ENCODE results near the gene CNPY4.

CNPY4 gene

GRCh38 chr7:100148559-100149328, 29.3 kb downstream of the CNPY4 start, which contains the start of gene LAMTOR4:
Gene LAMTOR4 (plus strand): TSS chr7:100148918. CDS start chr7:100148973, 55 bp downstream.
- DNase-seq (ENCODE audit: low read depth): peak; percentile 94

- no peak for DNase-seq (ENCODE audit: low read depth)
Observed at GRCh38 chr7:100152404-100152803, 33.0 kb downstream of the CNPY4 start.

DNA sequence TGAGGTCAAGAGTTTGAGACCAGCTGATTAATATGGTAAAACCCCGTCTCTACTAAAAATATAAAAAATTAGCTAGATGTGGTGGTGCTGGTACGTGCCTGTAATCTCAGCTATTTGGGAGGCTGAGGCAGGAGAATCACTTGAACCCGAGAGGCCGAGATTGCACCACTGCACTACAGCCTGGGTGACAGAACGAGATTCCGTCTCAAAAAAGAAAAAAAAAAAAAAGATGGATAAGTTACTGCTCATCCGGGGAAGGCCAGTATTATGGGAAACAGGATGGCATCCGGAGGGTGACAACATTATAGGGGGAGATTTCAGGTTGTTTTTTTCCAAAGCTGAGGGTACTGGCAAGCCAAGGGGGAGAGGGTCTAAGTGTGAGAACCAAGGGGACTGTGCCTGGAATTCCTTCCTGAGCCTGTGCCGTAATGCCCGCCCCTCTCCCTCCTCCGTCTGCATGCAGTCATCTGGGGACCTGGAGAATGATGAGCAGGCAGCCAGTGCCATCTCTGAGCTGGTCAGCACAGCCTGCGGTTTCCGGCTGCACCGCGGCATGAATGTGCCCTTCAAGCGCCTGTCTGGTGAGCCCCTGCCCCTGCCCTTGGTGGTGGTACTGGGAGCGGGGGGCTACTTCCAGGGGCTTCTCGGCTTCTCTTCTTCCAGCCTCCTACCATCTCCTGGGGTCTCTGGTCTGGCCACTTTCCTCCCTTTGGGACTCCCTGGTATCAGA, 33.7 kb downstream of the CNPY4 start:
- DNase-seq (ENCODE audit: low read depth): no peak

GRCh38 chr7:100153708-100154535, 34.5 kb downstream of the CNPY4 start:
- no peak for DNase-seq (ENCODE audit: low read depth)

DNA sequence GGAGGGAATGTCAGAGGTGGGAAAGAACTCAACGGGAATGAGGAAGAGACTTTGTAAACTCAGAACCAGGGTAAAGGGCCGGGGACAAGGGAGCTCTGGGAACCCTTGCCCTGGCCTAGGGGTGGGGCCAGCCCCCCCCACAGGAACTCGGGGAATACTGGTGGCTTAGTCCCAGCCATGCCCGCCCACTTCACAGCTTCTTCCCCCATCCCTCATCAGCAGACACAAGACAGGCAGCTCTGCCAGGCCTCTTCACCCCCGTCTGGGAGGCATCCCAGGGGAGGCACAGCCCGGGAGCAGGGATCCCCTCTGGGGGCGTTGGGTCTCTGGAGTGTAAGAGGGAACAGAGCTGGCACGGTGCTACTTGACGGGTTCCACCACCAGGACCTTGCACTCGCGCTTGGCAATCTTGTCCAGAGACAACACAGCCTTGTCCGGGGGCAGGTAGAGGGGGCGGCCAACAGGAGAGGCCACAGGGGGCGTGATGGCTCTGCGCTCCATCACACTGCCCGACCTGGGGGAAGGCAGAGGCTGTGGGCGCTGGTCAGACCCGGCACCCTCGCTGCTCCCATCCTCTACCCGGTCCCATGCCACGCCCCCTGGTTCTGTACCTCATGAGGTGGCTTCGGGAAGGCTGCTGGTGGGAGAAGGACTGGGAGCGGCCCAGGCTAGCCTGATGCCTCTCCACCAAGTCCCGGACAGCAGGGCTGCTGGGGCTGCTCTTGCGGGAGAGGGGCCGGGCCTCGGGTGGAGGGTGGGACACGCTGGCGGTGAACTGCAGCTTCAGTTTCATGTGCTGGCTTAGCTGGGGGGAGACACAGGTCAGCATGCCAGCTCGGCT, 35.4 kb downstream of the CNPY4 start:
- no peak for DNase-seq (ENCODE audit: low read depth)

GRCh38 chr7:100155553-100156317, 36.3 kb downstream of the CNPY4 start:
- DNase-seq (ENCODE audit: low read depth): no peak

DNA sequence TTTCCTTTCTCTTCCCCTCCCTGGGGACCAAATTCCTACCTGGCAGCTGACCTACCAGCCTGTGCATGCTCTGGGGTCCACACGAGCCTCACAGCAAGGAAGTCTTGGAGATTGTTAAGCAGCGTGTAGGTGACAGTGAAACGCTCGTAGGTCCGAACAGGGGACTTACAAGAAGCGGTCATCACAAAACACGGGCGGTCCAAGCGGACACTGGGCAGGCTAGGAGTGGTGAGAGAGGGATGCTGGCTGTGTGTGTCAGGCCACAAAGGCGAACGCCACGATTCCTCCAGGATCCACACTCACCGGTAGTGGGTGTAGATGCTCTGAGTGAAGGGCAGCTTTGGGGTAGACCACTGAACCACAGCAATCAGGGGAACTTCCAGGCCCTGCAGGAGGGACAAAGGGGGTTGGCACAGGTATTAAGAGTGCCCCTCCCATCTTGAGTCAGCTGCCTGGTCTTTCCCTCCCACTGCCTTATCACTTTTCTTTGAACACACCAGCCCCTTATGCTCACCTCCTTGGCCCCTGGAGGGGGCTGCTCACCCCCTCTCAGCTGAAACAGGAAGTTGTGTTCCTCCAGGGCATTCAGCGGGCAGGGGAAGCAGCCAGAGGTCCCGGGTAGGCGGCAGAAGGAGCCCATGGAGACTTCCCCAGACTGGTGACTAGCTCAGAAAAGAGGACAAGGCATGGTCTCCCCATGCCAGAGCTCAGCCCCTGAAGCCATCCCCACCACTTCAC, 37.1 kb downstream of the CNPY4 start:
- DNase-seq (ENCODE audit: low read depth): no peak

DNA sequence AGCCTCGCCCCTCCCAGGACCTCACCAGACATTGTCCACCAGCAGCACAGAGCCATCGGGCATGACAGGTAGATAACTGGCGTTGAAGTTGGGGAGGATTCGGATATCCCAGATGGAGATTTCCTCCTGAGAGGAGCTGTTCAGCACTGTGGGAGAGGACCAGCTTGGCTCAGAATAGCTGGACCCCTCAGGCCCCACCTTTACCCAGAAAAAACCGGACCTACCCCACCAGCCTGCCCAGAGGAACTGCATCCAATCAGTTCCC, 37.6 kb downstream of the CNPY4 start:
- no peak for DNase-seq (ENCODE audit: low read depth)

GRCh38 chr7:100157334-100158228, 38.1 kb downstream of the CNPY4 start:
- DNase-seq (ENCODE audit: low read depth): no peak

DNA sequence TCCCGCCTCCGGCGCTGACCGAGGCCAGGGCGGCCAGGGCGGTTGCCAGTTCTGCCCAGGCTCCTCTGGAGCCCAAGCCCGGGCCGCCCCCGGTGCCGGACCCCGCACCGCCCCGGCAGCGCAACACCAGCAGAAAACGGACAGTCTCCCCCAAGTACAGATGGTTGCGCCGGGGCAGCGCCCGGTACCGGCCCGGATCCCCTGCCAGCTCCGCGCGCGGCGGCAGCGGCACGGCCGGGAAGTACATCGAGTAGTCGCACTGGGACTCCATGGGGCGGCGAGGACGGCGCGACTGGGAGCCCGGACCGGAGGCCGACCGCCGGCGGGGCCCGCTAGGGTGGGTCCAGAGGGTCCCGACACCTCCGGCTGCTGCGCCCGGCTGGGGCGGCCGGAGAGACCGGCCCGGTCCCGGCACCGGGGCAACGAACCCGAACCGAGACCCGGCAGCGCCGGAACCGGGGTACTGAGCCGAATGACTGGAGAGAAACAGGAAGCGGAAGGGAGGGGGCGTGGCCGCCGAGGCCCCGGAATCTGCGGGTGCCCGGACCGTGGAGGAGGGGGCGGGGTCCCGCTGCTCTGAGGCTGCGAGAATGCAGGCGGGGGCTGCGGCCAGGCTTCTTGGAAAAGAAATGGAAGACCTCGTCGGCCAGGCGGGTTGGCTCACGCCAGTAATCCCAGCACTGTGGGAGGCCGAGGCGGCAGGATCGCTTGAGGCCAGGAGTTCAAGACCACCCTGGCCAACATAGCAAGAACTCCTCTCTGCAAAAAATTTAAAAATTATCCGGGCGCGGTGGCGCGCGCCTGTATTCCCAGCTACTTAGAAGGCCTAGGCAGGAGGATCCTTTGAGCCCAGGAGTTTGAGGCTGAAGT, 39.0 kb downstream of the CNPY4 start, which contains the start of gene TRAPPC14:
TSS of gene TRAPPC14 (minus strand) at position 495 of the 870 bp plus-strand sequence. CDS start at position 271, 224 bp downstream.
- peak; percentile 90 for DNase-seq (ENCODE audit: low read depth)

DNA sequence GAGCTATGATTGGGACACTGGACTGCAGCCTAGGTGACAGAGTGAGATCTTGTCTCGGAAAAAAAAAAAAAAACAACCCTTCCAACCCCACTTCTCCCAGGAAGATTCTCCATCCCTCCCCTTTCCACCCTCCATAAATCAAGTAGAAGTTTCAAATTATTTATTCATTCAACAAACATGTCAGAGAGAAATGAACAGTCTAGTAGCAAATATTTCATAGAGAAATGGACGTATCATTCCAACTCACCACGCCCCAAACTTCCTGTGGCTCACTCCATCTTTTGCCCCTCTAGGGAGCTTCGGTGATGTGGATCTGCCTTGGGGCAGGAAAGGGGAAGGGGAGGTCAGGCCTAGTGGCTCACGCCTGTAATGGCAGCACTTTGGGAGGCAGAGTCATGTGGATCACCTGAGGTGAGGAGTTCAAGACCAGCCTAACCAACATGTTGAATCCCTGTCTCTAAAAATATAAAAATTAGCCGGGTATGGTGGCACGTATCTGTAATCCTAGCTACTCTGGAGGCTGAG, 39.7 kb downstream of the CNPY4 start:
- no peak for DNase-seq (ENCODE audit: low read depth)

DNA sequence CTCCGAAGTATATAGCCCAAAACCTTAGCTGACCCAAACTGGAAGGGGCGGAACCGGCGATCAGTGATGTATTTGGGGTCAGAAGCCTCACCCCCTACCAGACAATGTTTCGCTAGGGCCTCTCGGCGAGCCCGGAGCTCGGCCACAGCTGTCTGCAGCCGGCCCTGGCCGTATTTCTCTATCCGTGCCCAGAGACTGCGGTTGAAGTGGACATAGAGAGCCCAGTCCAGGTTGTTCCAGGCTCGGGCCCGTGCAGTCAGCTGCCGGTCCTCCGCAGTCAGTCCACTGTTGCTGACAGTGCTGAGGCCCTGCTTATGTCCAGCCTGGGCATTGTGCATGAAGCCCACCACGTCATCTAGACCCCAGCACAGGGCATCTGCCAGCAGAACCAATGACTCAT, 40.6 kb downstream of the CNPY4 start:
- DNase-seq (ENCODE audit: low read depth): no peak

GRCh38 chr7:100163006-100163531, 43.6 kb downstream of the CNPY4 start:
- no peak for DNase-seq (ENCODE audit: low read depth)

GRCh38 chr7:100163871-100164270, 44.4 kb downstream of the CNPY4 start:
- no peak for DNase-seq (ENCODE audit: low read depth)

- no peak for DNase-seq (ENCODE audit: low read depth)
Observed at GRCh38 chr7:100166317-100166940, 47.0 kb downstream of the CNPY4 start.

DNA sequence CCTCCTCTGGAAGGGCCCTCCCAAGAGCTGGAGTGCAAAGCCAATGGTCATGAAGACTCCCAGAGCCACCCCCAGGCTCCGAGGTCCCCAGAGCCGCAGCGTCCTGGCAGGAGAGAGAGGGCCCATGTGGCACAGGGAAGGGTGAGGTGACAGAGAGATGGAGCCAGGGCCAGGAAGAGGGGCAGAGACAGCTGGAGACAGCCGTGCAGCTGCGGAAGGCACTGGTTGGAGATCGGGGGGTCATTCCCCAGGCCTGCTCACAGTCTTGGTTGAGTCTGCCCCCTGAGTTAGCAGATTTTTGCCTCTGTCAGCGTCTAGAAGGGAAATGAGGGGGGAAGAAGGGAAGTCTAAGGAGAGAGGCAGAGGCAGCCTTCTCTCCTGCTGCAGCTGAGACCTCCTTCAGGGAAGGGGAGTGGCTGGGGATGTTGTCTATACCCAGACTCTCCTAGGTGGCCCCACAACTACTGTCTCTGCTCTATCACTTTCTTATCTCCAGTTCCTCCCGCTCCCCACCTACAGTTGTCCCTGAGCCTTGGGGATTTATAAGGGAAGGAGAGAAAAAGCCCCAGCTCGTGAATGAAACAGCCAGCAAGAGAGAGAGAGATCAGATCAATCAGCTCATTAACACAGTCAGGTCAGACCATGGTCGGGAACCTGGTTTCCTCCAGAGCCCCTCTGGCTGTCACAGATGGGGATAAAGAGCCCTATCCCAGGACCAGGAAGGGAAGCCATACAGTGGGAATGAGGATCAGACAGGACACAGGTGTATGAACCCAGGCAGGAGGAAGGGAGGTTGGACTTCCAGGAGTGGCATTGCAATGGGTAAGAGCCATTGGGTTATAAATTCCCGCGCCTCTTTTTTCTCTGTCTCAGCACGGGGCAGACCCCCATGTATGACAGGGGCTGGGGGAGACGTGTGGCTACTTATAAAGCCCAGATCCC, 47.8 kb downstream of the CNPY4 start:
- no peak for DNase-seq (ENCODE audit: low read depth)
